ENCODE results near the gene IGF1R.

IGF1R gene

GRCh38 chr15:98795980-98796379 is 147.6 kb downstream of the IGF1R start:
- Histone ChIP-seq H3K36me3 (ENCODE audit: insufficient read depth) (no peaks in the 10 kb centered on the region), H3K4me2 (no peak overlapping the region), H3K4me3 (IDR thresholded peaks at IDR 0.05; ENCODE audit: insufficient read depth, low read depth, low read length) (no peak overlapping the region), H2AFZ (ENCODE audit: low read depth) (no peak overlapping the region), H3K27ac (no peak overlapping the region), H3K79me2 (ENCODE audit: insufficient read depth, low read depth) (peaks cover 58% of the 10 kb centered on the region), H4K20me1 (ENCODE audit: insufficient read depth) (no peaks in the 10 kb centered on the region; the same call in 1 of the 2 replicates), H3K9ac (no peak overlapping the region), H3K27me3 (ENCODE audit: insufficient read depth, low read depth) (no peaks in the 10 kb centered on the region), H3K4me1 (ENCODE audit: low read depth, poor library complexity, severe bottlenecking) (peaks cover 25% of the 10 kb centered on the region)
- TF ChIP-seq CTCF (conservative IDR thresholded peaks at IDR 0.05; ENCODE audit: low read depth, low read length), result no peak

GRCh38 chr15:98796685-98797357 is 148.5 kb downstream of the IGF1R start:
- H3K36me3 ChIP-seq (ENCODE audit: insufficient read depth), result no peaks in the 10 kb centered on the region
- no peak overlapping the region for H2AFZ ChIP-seq (ENCODE audit: low read depth)
- peaks cover 50% of the 10 kb centered on the region for H3K79me2 ChIP-seq (ENCODE audit: insufficient read depth, low read depth)
- no peaks in the 10 kb centered on the region for H3K27me3 ChIP-seq (ENCODE audit: insufficient read depth, low read depth)
- no peak overlapping the region for H3K4me2 ChIP-seq
- no peaks in the 10 kb centered on the region; the same call in 1 of the 2 replicates for H4K20me1 ChIP-seq (ENCODE audit: insufficient read depth)
- H3K9ac ChIP-seq, result no peak overlapping the region
- H3K27ac ChIP-seq, result no peak overlapping the region
- no peak overlapping the region for H3K4me3 ChIP-seq (IDR thresholded peaks at IDR 0.05; ENCODE audit: insufficient read depth, low read depth, low read length)
- peaks cover 16% of the 10 kb centered on the region for H3K4me1 ChIP-seq (ENCODE audit: low read depth, poor library complexity, severe bottlenecking)
- TF ChIP-seq CTCF (conservative IDR thresholded peaks at IDR 0.05; ENCODE audit: low read depth, low read length), result no peak

GRCh38 chr15:98798375-98798893 is 150.1 kb downstream of the IGF1R start:
- Histone ChIP-seq H3K79me2 (ENCODE audit: insufficient read depth, low read depth) (peaks cover 37% of the 10 kb centered on the region), H4K20me1 (ENCODE audit: insufficient read depth) (no peaks in the 10 kb centered on the region; the same call in 1 of the 2 replicates), H3K4me1 (ENCODE audit: low read depth, poor library complexity, severe bottlenecking) (peaks cover 7% of the 10 kb centered on the region), H3K4me2 (no peak overlapping the region), H3K4me3 (IDR thresholded peaks at IDR 0.05; ENCODE audit: insufficient read depth, low read depth, low read length) (no peak overlapping the region), H2AFZ (ENCODE audit: low read depth) (no peak overlapping the region), H3K27ac (no peak overlapping the region), H3K9ac (no peak overlapping the region), H3K27me3 (ENCODE audit: insufficient read depth, low read depth) (no peaks in the 10 kb centered on the region), H3K36me3 (ENCODE audit: insufficient read depth) (no peaks in the 10 kb centered on the region)
- no peak for TF ChIP-seq CTCF (conservative IDR thresholded peaks at IDR 0.05; ENCODE audit: low read depth, low read length)

- Histone ChIP-seq H3K4me3 (IDR thresholded peaks at IDR 0.05; ENCODE audit: insufficient read depth, low read depth, low read length) (no peak overlapping the region), H3K4me1 (ENCODE audit: low read depth, poor library complexity, severe bottlenecking) (peaks cover 7% of the 10 kb centered on the region), H3K4me2 (no peak overlapping the region), H3K27me3 (ENCODE audit: insufficient read depth, low read depth) (no peaks in the 10 kb centered on the region), H4K20me1 (ENCODE audit: insufficient read depth) (no peaks in the 10 kb centered on the region; the same call in 1 of the 2 replicates), H3K79me2 (ENCODE audit: insufficient read depth, low read depth) (peaks cover 35% of the 10 kb centered on the region), H3K9ac (no peak overlapping the region), H2AFZ (ENCODE audit: low read depth) (no peak overlapping the region), H3K36me3 (ENCODE audit: insufficient read depth) (no peaks in the 10 kb centered on the region), H3K27ac (no peak overlapping the region)
- no peak for TF ChIP-seq CTCF (conservative IDR thresholded peaks at IDR 0.05; ENCODE audit: low read depth, low read length)
Observed at GRCh38 chr15:98799461-98800390, 151.4 kb downstream of the IGF1R start.

Measured in KMS-11 (cell line).